ENCODE data around the gene FER.

GRCh38 chr5:108711898-108712297, 35.8 kb upstream of the FER start:
- TF ChIP-seq CTCF (IDR thresholded peaks at IDR 0.05) (no peak), POLR2A (IDR thresholded peaks at IDR 0.05) (no peak)
